ENCODE data around the gene C20orf141.
"Not testable (repeated sequence)": the region's sequence is repeated elsewhere in the genome, so short reads cannot be mapped to it uniquely, and the experiment has no call there.

C20orf141 gene, protein sequence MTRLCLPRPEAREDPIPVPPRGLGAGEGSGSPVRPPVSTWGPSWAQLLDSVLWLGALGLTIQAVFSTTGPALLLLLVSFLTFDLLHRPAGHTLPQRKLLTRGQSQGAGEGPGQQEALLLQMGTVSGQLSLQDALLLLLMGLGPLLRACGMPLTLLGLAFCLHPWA

GRCh38 chr20:2814587-2815051 lies at the start of gene C20orf141:
C20orf141 (plus strand) TSS chr20:2814987; CDS start chr20:2815185, 198 bp downstream.
- DNase-seq: peak; percentile 46

GRCh38 chr20:2767768-2768631 lies 46.8 kb upstream of the C20orf141 start:
- peak; percentile 78 for DNase-seq

DNA sequence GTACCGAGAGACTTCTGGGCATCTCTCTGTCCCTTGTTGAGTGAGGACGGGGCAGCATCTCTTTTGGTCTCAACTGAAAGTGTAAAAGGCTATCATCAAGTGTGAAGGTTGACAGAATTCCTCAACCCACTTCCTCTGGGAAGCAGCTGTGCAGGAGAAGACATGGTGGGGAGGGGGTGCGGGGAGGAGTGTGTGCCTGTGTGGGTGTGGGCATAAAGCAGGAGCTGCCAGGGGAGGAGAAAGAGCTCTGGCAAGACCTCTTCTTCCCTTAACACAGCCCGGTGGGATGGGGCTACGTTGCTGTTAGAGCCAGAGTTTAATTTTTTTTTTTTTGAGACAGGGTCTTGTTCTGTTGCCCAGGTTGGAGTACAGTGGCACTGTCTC lies 46.2 kb upstream of the C20orf141 start:
- no peak for DNase-seq

- DNase-seq: not testable (repeated sequence)
Measured at GRCh38 chr20:2770091-2770490, 44.7 kb upstream of the C20orf141 start.

GRCh38 chr20:2771631-2772080 lies 43.1 kb upstream of the C20orf141 start:
- no peak for DNase-seq

DNA sequence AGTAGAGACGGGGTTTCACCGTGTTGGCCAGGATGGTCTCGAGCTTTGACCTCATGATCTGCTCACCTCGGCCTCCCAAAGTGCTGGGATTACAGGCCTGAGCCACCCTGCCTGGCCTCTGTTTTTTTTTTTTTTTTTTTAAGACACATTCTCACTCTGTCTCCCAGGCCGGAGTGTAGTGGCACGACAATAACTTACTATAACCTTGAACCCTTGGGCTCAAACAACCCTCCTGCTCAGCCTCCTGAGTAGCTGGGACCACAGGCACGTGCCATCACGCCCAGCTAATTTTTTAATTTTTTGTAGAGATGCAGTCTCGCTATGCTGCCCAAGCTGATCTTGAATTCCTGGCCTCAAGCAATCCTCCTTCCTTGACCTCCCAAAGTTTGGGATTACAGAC lies 41.0 kb upstream of the C20orf141 start:
- no peak for DNase-seq

DNA sequence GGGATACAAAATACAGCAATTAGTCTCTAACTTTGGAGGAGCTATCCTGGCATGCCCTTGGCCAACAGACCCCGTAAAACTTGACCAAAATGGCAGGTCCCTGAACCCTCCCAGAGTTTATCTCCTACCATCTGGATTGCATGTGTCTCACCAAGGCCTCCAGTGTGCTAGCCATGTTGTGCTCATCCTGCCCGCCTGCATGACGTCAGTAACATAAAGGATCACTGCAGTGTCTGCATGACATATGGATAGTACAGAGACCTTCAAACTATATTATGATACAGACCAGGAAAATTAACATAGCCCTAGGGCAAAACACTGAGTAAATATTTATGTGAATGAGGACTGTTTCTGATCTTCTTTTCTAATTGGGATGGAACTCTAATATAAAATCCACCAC lies 39.6 kb upstream of the C20orf141 start:
- no peak for DNase-seq

- no peak for DNase-seq
Measured at GRCh38 chr20:2778602-2779321, 36.0 kb upstream of the C20orf141 start.

- no peak for DNase-seq
Measured at GRCh38 chr20:2780948-2781347, 33.8 kb upstream of the C20orf141 start.

- DNase-seq: no peak
Measured at GRCh38 chr20:2783908-2784566, 30.8 kb upstream of the C20orf141 start.

DNA sequence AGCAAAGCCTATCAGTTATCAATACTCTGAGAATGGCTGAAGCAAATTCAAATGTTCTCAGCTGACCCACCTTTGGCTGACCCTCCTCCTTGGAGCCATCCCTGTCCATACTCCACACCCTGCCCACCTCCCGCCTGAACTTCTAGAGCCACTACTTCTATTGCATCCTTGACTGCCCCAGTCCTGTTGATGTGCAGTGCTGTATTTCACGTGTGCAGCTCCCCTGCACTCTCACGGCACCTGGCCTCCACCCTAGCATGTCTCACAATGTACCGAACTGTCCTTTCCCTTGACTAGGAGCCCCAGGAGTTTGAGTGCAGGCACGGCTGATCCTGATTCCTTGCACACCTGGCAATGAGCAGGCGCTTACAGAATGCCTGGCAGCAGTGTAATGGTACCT lies 21.3 kb upstream of the C20orf141 start:
- no peak for DNase-seq

- no peak for DNase-seq
Measured at GRCh38 chr20:2794202-2794748, 20.5 kb upstream of the C20orf141 start.

DNA sequence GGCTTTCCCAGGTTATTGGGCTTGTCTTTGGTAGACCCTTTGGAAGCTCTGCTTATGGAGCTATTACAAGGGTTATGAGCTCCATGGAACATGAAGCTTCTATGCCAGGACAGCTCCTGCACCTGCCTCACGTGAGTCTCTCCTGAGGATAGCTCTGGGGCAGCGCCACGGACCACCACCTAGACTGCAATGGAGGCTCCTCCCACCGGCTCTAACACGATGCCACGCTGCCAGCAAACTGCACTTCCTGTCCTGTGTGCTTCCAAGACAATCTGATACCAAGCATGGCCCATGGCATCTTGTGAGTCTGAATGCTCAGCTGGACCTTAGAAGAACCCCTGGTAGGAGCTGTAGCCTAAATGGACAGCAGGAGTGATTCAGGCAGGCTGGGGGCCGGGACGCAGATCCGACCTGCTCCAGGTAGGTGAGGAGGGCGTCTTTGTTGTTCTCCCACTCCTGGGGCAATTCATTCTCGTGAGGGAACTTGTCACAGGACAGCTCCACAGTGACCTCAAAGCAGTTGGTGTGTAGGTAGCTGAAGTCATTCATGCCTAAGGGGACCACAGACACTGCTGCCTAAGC lies 19.8 kb upstream of the C20orf141 start:
- DNase-seq: no peak

- DNase-seq: no peak
Measured at GRCh38 chr20:2795451-2795850, 19.3 kb upstream of the C20orf141 start.

GRCh38 chr20:2796011-2796660 lies 18.7 kb upstream of the C20orf141 start:
- DNase-seq: no peak

DNA sequence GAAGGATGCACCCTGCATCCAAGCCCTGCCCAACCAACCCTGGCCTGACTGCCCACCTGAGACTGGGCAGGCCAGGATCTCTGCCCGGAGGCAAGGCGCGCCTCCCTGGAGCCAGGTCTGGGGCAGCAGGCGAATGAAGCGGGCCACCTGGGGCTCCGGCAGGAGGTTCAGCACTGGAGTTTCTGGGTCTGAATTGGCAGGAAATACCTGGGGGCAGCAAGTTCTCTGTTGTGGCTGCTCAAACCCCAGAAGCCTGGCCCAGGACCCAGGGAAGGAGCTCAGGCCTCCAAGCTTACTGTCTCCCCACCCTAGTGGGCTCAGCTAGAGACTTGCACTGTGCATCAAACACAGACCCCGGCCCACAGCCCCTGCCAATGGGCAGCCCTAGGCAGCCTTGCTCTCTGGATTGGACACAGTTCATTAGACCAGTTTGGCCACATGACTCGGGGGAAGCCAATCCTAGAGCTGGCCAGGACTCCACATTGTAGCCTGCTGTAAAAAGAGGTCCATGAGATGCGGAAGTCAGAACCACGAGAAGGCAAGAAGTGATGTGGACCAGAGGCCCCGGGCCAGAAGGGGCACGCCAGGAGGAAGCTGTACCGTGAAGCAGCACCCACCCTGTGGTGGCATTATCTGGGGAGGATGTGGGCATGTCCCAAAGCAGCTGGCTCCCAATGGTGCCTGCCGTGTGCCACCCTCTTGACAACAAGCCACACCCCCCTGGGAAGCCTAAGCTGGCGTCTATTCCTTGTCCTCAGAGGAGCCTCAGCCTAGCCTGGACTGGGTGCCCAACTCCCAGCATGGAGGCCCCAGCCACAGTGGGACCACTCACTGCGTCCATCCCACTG lies 17.4 kb upstream of the C20orf141 start:
- DNase-seq: no peak

DNA sequence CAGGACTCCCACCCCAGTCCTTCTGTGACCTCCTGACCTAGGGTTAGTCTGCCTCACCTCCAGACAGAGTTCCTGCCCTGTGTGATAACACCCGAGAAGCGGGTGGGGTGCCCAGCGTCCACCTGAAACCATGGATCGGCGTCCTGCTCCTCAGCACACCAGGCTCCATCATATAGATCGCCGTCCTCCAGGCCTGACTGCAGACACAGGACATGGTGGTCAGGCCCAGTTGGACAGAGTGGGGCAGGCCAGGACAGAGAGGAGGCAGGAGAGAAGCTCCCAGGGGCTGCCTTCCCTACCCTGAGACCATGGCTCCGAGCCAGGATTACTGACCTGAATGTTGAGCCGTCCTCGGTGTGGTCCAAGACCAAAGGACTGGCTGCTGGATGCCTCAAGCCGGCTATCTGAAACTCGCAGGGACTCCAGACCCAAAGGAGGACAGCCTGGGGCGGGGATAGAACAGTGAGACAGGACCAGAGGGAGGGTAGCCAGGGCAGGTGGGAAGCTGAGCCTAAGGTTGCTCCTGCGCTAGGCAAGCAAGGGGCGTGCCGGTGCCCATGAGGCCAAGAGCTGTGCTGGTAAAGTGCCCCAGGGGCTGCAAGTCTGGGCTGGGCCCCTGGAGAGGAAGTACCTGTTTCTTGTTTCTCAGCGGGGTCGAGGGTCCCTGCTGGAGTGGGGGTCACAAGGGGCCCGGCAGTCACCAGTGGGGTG lies 16.5 kb upstream of the C20orf141 start:
- DNase-seq: no peak

GRCh38 chr20:2798814-2799213 lies 16.0 kb upstream of the C20orf141 start:
- peak; percentile 24 for DNase-seq

- no peak for DNase-seq
Measured at GRCh38 chr20:2799271-2799670, 15.5 kb upstream of the C20orf141 start.

Measured in femur (tissue), 1 donor.